Measurements from ENCODE around the gene LCE5A. TPM values are rescaled to one million over a fixed set of nuclear protein-coding genes. Genes with fewer than 3 reads are reported as not detected.

The LCE5A gene
- total and polyA plus RNA-seq, 10 of the 15 experiments (the other 5 are each of a cell fraction or from before 2014, with no cell fraction given), result not detected

DNA sequence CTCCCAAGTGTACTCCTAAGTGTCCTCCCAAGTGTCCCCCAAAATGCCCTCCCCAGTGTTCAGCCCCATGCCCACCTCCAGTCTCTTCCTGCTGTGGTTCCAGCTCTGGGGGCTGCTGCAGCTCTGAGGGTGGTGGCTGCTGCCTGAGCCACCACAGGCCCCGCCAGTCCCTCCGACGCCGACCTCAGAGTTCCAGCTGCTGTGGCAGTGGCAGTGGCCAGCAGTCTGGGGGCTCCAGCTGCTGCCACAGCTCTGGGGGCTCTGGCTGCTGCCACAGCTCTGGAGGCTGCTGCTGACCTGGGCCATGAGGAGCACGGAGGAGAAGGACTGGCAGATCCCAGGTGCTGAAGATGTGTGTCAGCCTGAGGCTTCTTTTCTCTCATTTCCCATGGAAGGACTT, 993 bp downstream of the LCE5A start:
- no peak overlapping the region for H2AFZ ChIP-seq (ENCODE audit: control insufficient read depth, low read depth, low read length)
- no peak overlapping the region for H3K4me2 ChIP-seq (ENCODE audit: control insufficient read depth, insufficient read depth)
- ChIA-PET POLR2A (no interaction called here), CTCF (interaction anchor here (1.0 to 1.3 kb wide), 2 partner anchors 12 to 25 kb away, joined by 3 read pairs; no protein-coding TSS in a partner anchor), RAD21 (ENCODE audit: unreplicated experiment) (no interaction called here), SMC1A (ENCODE audit: uncharacterized antibody, unreplicated experiment) (no interaction called here)
- intact Hi-C loops (cut with micrococcal nuclease; ENCODE audit: unreplicated experiment), result no loop called here
- H3K4me1 ChIP-seq (ENCODE audit: control insufficient read depth, insufficient read depth, low read length), result no peaks in the 10 kb centered on the region
- 52% methylated on average over 5 of the region's 5 CpGs for WGBS (ENCODE audit: insufficient coverage, insufficient replicate concordance, low lambda C conversion rate, missing lambda C conversion rate)
- H3K79me2 ChIP-seq (ENCODE audit: control insufficient read depth, insufficient read depth, low read length), result no peaks in the 10 kb centered on the region
- no TSS peak for BruUV-seq (replicated peaks)
- H3K4me3 ChIP-seq, result no peak overlapping the region
- no peak overlapping the region for H3K27ac ChIP-seq (ENCODE audit: control insufficient read depth, insufficient read depth)
- H3K9ac ChIP-seq (ENCODE audit: control insufficient read depth, insufficient read depth, low read length), result no peak overlapping the region
- no peak for FAIRE-seq
- TF ChIP-seq CBFB (IDR thresholded peaks at IDR 0.05; ENCODE audit: low read depth) (no peak), BMI1 (IDR thresholded peaks at IDR 0.05; ENCODE audit: borderline replicate concordance) (no peak), IKZF1 (conservative IDR thresholded peaks at IDR 0.05) (no peak), ZNF207 (IDR thresholded peaks at IDR 0.05; ENCODE audit: borderline replicate concordance) (no peak)
- TF ChIP-seq, protein P1, sequence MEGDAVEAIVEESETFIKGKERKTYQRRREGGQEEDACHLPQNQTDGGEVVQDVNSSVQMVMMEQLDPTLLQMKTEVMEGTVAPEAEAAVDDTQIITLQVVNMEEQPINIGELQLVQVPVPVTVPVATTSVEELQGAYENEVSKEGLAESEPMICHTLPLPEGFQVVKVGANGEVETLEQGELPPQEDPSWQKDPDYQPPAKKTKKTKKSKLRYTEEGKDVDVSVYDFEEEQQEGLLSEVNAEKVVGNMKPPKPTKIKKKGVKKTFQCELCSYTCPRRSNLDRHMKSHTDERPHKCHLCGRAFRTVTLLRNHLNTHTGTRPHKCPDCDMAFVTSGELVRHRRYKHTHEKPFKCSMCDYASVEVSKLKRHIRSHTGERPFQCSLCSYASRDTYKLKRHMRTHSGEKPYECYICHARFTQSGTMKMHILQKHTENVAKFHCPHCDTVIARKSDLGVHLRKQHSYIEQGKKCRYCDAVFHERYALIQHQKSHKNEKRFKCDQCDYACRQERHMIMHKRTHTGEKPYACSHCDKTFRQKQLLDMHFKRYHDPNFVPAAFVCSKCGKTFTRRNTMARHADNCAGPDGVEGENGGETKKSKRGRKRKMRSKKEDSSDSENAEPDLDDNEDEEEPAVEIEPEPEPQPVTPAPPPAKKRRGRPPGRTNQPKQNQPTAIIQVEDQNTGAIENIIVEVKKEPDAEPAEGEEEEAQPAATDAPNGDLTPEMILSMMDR (IDR thresholded peaks at IDR 0.05 in 2 of 3, conservative IDR thresholded peaks at IDR 0.05 in 1 of 3; ENCODE audit: control insufficient read depth in 2 of 3, extremely low read depth in 1 of 3, insufficient read depth in 1 of 3, low read depth in 3 of 3, low read length in 3 of 3), result no peak
- H4K20me1 ChIP-seq (ENCODE audit: control insufficient read depth, insufficient read depth), result no peaks in the 10 kb centered on the region
- ATAC-seq, result no peak
- peaks cover 5 to 13% of the 10 kb centered on the region in 2 experiments for H3K27me3 ChIP-seq (replicated peaks in 1 of 2; ENCODE audit: control insufficient read depth in 2 of 2, insufficient read depth in 2 of 2, low read length in 1 of 2)
- no peaks in the 10 kb centered on the region for H3K9me3 ChIP-seq (replicated peaks; ENCODE audit: control insufficient read depth, insufficient read depth, low read length)
- H3K36me3 ChIP-seq (ENCODE audit: control insufficient read depth in 2 of 2, insufficient read depth in 2 of 2, low read length in 1 of 2), result no peaks in the 10 kb centered on the region
- in situ Hi-C loops (cut with MboI), result no loop called here
- DNase-seq (ENCODE audit: low read depth, low spot score), result no peak

GRCh38 chr1:152513081-152513480, 2.5 kb downstream of the LCE5A start:
- Histone ChIP-seq H3K4me2 (ENCODE audit: control insufficient read depth, insufficient read depth) (no peak overlapping the region), H3K27me3 (replicated peaks in 1 of 2; ENCODE audit: control insufficient read depth in 2 of 2, insufficient read depth in 2 of 2, low read length in 1 of 2) (peaks cover 5 to 17% of the 10 kb centered on the region in 2 experiments), H3K4me3 (no peak overlapping the region), H3K4me1 (ENCODE audit: control insufficient read depth, insufficient read depth, low read length) (no peaks in the 10 kb centered on the region), H3K36me3 (ENCODE audit: control insufficient read depth in 2 of 2, insufficient read depth in 2 of 2, low read length in 1 of 2) (no peaks in the 10 kb centered on the region), H3K9me3 (replicated peaks; ENCODE audit: control insufficient read depth, insufficient read depth, low read length) (no peaks in the 10 kb centered on the region), H4K20me1 (ENCODE audit: control insufficient read depth, insufficient read depth) (no peaks in the 10 kb centered on the region), H2AFZ (ENCODE audit: control insufficient read depth, low read depth, low read length) (no peak overlapping the region), H3K27ac (ENCODE audit: control insufficient read depth, insufficient read depth) (no peak overlapping the region), H3K9ac (ENCODE audit: control insufficient read depth, insufficient read depth, low read length) (no peak overlapping the region), H3K79me2 (ENCODE audit: control insufficient read depth, insufficient read depth, low read length) (no peaks in the 10 kb centered on the region)
- SMC1A ChIA-PET (ENCODE audit: uncharacterized antibody, unreplicated experiment), result interaction anchor here (0.6 to 0.9 kb wide), 2 partner anchors 13 to 53 kb away, joined by 3 read pairs; partner anchors contain the start of gene LCE3E
- FAIRE-seq (no peak), ATAC-seq (no peak), DNase-seq (ENCODE audit: low read depth, low spot score) (no peak)
- no TSS peak for BruUV-seq (replicated peaks)
- in situ Hi-C loops (cut with MboI) (no loop called here), intact Hi-C loops (cut with micrococcal nuclease; ENCODE audit: unreplicated experiment) (no loop called here)
- POLR2A ChIA-PET, result no interaction called here
- 4% methylated on average over 3 of the region's 3 CpGs for WGBS (ENCODE audit: insufficient coverage, insufficient replicate concordance, low lambda C conversion rate, missing lambda C conversion rate)
- RAD21 ChIA-PET (ENCODE audit: unreplicated experiment), result no interaction called here
- CTCF ChIA-PET, result no interaction called here
- no peak for TF ChIP-seq SIN3A (IDR thresholded peaks at IDR 0.05; ENCODE audit: low read depth, low read length)
- no peak for TF ChIP-seq MTA2 (IDR thresholded peaks at IDR 0.05; ENCODE audit: low read depth)
- no peak for TF ChIP-seq SPI1 (IDR thresholded peaks at IDR 0.05; ENCODE audit: borderline replicate concordance, insufficient read depth, low read depth, low read length)
- no peak for TF ChIP-seq TAF1 (IDR thresholded peaks at IDR 0.05; ENCODE audit: borderline replicate concordance, low read depth, low read length)
- TF ChIP-seq ATF7 (IDR thresholded peaks at IDR 0.05; ENCODE audit: low read depth), result no peak
- no peak for TF ChIP-seq HCFC1 (IDR thresholded peaks at IDR 0.05; ENCODE audit: low read length)
- no peak for TF ChIP-seq ZNF622 (IDR thresholded peaks at IDR 0.05)
- no peak for TF ChIP-seq BCLAF1 (IDR thresholded peaks at IDR 0.05)

Data from GM12878 (cell line).